Measurements from ENCODE around the gene ZNF469. TPM values are rescaled to one million over a fixed set of nuclear protein-coding genes. Genes with fewer than 3 reads are reported as not detected.

Gene ZNF469
- total RNA-seq, 6 experiments from 2014 or later, result 0.22 to 1.3 (median 0.37) TPM

- Histone ChIP-seq H3K9me3 (no peaks in the 10 kb centered on the region), H3K27ac (no peak overlapping the region), H3K36me3 (no peaks in the 10 kb centered on the region), H3K4me1 (no peaks in the 10 kb centered on the region), H3K4me3 (no peak overlapping the region), H3K27me3 (no peaks in the 10 kb centered on the region)
- 57% methylated on average over 10 of the region's 20 CpGs for WGBS (ENCODE audit: insufficient coverage, low coverage, low lambda C conversion rate, missing lambda C conversion rate)
- TF ChIP-seq POLR2A (IDR thresholded peaks at IDR 0.05), result no peak
- no peak for ATAC-seq
- DNase-seq, result no peak
- intact Hi-C loops (cut with DNase I), result no loop called here
Measured at GRCh38 chr16:88389621-88390160, 6.9 kb downstream of the ZNF469 start.

- no peak for TF ChIP-seq CTCF (IDR thresholded peaks at IDR 0.05)
- no peak for TF ChIP-seq POLR2A (IDR thresholded peaks at IDR 0.05)
- intact Hi-C loops (cut with DNase I), result no loop called here
- H3K4me3 ChIP-seq, result no peak overlapping the region
- H3K27ac ChIP-seq, result no peak overlapping the region
- 33% methylated on average over 1 of the region's 9 CpGs for WGBS (ENCODE audit: insufficient coverage, low coverage, low lambda C conversion rate, missing lambda C conversion rate)
- H3K36me3 ChIP-seq, result no peaks in the 10 kb centered on the region
- ATAC-seq (no peak), DNase-seq (no peak)
- H3K4me1 ChIP-seq, result no peaks in the 10 kb centered on the region
- no peaks in the 10 kb centered on the region for H3K9me3 ChIP-seq
- no peaks in the 10 kb centered on the region for H3K27me3 ChIP-seq
Measured at GRCh38 chr16:88390265-88390664, 7.5 kb downstream of the ZNF469 start.

GRCh38 chr16:88390735-88391134 lies 8.0 kb downstream of the ZNF469 start:
- no peak for TF ChIP-seq POLR2A (IDR thresholded peaks at IDR 0.05)
- no peak for TF ChIP-seq CTCF (IDR thresholded peaks at IDR 0.05)
- DNase-seq, result no peak
- H3K4me1 ChIP-seq, result no peaks in the 10 kb centered on the region
- H3K27ac ChIP-seq, result no peak overlapping the region
- H3K9me3 ChIP-seq, result no peaks in the 10 kb centered on the region
- intact Hi-C loops (cut with DNase I), result no loop called here
- no peaks in the 10 kb centered on the region for H3K27me3 ChIP-seq
- no peak overlapping the region for H3K4me3 ChIP-seq
- H3K36me3 ChIP-seq, result no peaks in the 10 kb centered on the region
- WGBS (ENCODE audit: insufficient coverage, low coverage, low lambda C conversion rate, missing lambda C conversion rate), result no CpG with 5 or more reads among the region's 13 CpGs
- ATAC-seq, result no peak

GRCh38 chr16:88391144-88391850 lies 8.5 kb downstream of the ZNF469 start:
- Histone ChIP-seq H3K27ac (no peak overlapping the region), H3K4me1 (no peaks in the 10 kb centered on the region), H3K27me3 (no peaks in the 10 kb centered on the region), H3K9me3 (no peaks in the 10 kb centered on the region), H3K4me3 (no peak overlapping the region), H3K36me3 (no peaks in the 10 kb centered on the region)
- DNase-seq (no peak), ATAC-seq (no peak)
- TF ChIP-seq POLR2A (IDR thresholded peaks at IDR 0.05) (no peak), CTCF (IDR thresholded peaks at IDR 0.05) (no peak)
- intact Hi-C loops (cut with DNase I), result no loop called here
- WGBS (ENCODE audit: insufficient coverage, low coverage, low lambda C conversion rate, missing lambda C conversion rate), result 60% methylated on average over 7 of the region's 17 CpGs

- ATAC-seq, result no peak
- Histone ChIP-seq H3K4me3 (no peak overlapping the region), H3K27ac (no peak overlapping the region), H3K9me3 (no peaks in the 10 kb centered on the region), H3K27me3 (no peaks in the 10 kb centered on the region), H3K36me3 (no peaks in the 10 kb centered on the region), H3K4me1 (no peaks in the 10 kb centered on the region)
- TF ChIP-seq CTCF (IDR thresholded peaks at IDR 0.05) (no peak), POLR2A (IDR thresholded peaks at IDR 0.05) (no peak)
- intact Hi-C loops (cut with DNase I), result no loop called here
- no peak for DNase-seq
- WGBS (ENCODE audit: insufficient coverage, low coverage, low lambda C conversion rate, missing lambda C conversion rate), result 70% methylated on average over 21 of the region's 22 CpGs
Measured at GRCh38 chr16:88392111-88392510, 9.4 kb downstream of the ZNF469 start.
